Ovary (tissue), 3 donors: Measurements from ENCODE around the gene GABRB1.

Source experiments
- CTCF ChIP-seq, 3 donors: fragments of 450-650 bp in 2 of 3; fragments of 200-600 bp in 1 of 3; IDR thresholded peaks; one replicate each; pipeline versions ENCODE4 v1.5.1 to v1.8.0; 2016 to 2022; ENCODE audit warnings: antibody characterized with exemption in 3 of 3, mild to moderate bottlenecking in 1 of 3
- EP300 ChIP-seq: sonication (generic); formaldehyde crosslinking; IDR thresholded peaks from one replicate; pipeline ENCODE4 v1.6.1; 2017; ENCODE audit warnings: antibody characterized with exemption
- donor health status: DM: no; HTN: no; CAD: no.

- TF ChIP-seq CTCF (IDR thresholded peaks at IDR 0.05) (no peak), EP300 (no peak)
These were observed 403.6 kb downstream of the GABRB1 start for GRCh38 chr4:47434931-47435330.
